Spleen (tissue), 7 donors: Measurements from ENCODE around the gene KRTAP4-4.

Experiments
- POLR2A ChIP-seq, 3 donors: fragments of 450-650 bp; IDR thresholded peaks; one replicate each; pipeline ENCODE4 v1.5.1; 2017; ENCODE audit warnings: antibody characterized with exemption in 3 of 3, mild to moderate bottlenecking in 1 of 3
- POLR2AphosphoS5 ChIP-seq, 3 donors: sonication (generic); formaldehyde crosslinking; IDR thresholded peaks; one replicate each; pipeline ENCODE4 v1.5.1; 2017; ENCODE audit warnings: antibody characterized with exemption in 3 of 3
- TF ChIP-seq, protein P1 (sequence below), 11 experiments: fragments of 200-600 bp in 7 of 11; fragments of 450-650 bp in 4 of 11; sonication (generic) in 4 of 11; IDR thresholded peaks in 8 of 11; conservative IDR thresholded peaks in 3 of 11; 1 replicate in 7 of 11; 2 replicates in 4 of 11; pipeline versions ENCODE4 v1.4.0 to v1.8.0; 2016 to 2021; ENCODE audit warnings: antibody characterized with exemption in 11 of 11, inconsistent platforms in 4 of 11, mild to moderate bottlenecking in 1 of 11
- donor health status: DM: no; HTN: no; CAD: no; lungs with moderate emphysema.
- donor health status: DM: no; HTN: no; CAD: no.
- donor health status: DM: no; HTN: no; CAD: no.

DNA sequence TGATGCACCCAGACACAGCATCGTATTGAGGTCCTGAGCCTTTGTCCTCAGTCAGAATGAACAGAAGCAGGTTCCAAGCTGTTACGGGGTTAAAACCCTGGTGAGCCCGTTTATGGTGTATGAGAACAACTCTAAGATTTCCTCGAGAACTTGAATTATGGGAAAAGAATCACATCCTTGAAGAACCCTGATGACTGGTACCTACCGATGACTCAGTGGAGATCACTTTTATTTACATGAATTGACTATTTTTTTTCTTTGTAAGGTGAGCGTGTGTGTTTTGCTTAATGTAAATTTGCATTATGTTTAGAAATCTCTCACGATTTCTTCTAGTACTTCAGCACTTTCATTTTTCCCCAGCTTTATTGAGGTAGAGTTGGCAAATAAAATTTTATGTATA is 3.3 kb upstream of the KRTAP4-4 start:
- TF ChIP-seq, protein P1, sequence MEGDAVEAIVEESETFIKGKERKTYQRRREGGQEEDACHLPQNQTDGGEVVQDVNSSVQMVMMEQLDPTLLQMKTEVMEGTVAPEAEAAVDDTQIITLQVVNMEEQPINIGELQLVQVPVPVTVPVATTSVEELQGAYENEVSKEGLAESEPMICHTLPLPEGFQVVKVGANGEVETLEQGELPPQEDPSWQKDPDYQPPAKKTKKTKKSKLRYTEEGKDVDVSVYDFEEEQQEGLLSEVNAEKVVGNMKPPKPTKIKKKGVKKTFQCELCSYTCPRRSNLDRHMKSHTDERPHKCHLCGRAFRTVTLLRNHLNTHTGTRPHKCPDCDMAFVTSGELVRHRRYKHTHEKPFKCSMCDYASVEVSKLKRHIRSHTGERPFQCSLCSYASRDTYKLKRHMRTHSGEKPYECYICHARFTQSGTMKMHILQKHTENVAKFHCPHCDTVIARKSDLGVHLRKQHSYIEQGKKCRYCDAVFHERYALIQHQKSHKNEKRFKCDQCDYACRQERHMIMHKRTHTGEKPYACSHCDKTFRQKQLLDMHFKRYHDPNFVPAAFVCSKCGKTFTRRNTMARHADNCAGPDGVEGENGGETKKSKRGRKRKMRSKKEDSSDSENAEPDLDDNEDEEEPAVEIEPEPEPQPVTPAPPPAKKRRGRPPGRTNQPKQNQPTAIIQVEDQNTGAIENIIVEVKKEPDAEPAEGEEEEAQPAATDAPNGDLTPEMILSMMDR (IDR thresholded peaks at IDR 0.05 in 8 of 11, conservative IDR thresholded peaks at IDR 0.05 in 3 of 11): no peak
- TF ChIP-seq POLR2A (IDR thresholded peaks at IDR 0.05): no peak
- no peak for TF ChIP-seq POLR2AphosphoS5 (IDR thresholded peaks at IDR 0.05)
